ENCODE measurements around the gene SLC6A2. TPM values are rescaled to one million over a fixed set of nuclear protein-coding genes. Genes with fewer than 3 reads are reported as not detected.

Gene SLC6A2
- total and polyA plus RNA-seq, 8 donors = 0.13 to 0.73 TPM; not detected in 6

DNA sequence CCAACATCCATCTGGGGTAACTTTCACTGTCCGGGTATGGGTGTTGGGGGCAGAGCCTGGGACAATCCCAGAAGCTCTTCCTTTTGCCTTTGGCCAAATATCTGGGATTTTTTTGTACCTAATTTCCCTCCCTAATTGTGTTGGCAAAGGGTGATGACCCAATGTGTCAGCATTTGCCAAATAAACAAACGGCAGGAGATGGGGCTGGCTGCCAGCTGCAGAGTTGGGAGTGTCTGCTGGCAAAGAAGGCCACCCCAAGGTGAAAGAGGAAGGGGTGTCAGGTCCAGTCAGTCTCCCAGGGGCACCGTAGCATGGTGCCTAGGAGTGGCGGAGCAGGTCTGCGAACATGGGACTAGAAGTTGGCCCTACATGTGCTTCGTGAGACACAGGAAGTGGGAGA lies 73.0 kb downstream of the SLC6A2 start:
- intact Hi-C loops (cut with DNase I; ENCODE audit: low total_unique reads) = no loop called here
- no peak for DNase-seq
- no peaks in the 10 kb centered on the region for H3K4me1 ChIP-seq

DNA sequence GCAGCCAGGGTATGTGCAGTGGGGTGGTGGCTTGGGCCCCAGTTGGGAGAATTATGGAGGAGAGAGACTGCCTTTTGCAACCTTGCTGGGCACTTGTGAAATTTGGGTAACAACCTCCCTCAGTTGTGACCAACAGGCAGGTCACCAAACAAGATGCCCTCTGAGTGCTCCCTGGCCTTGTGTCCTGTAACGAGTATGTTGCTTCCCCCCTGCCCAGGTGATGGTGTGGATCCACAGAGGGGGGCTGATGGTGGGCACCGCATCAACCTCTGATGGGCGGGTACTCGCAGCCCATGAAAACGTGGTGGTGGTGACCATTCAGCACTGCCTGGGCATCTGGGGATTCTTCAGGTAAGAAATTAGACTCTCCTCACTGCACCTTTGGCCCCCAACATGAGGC lies 74.3 kb downstream of the SLC6A2 start:
- no peak for DNase-seq
- intact Hi-C loops (cut with DNase I; ENCODE audit: low total_unique reads) = no loop called here
- TF ChIP-seq POLR2A (IDR thresholded peaks at IDR 0.05) = no peak
- TF ChIP-seq EP300 (IDR thresholded peaks at IDR 0.05) = no peak
- TF ChIP-seq CTCF (IDR thresholded peaks at IDR 0.05) = no peak
- no peak for TF ChIP-seq POLR2AphosphoS5 (IDR thresholded peaks at IDR 0.05)
- no peaks in the 10 kb centered on the region for H3K36me3 ChIP-seq
- H3K27ac ChIP-seq = no peak overlapping the region
- WGBS, 5 donors = 59 to 90% (median 80%) methylated on average over 3 to 5 of the region's 5 CpGs
- no peaks in the 10 kb centered on the region for H3K9me3 ChIP-seq
- H3K4me3 ChIP-seq = no peak overlapping the region
- peaks cover 0 to 36% (median 0%) of the 10 kb centered on the region in 3 donors for H3K27me3 ChIP-seq
- no peaks in the 10 kb centered on the region for H3K4me1 ChIP-seq

More for the DNA sequence above, 73.0 kb downstream of the SLC6A2 start:
- WGBS, 5 donors = 66 to 75% (median 73%) methylated on average over 6 of the region's 6 CpGs
- Histone ChIP-seq H3K4me3 (no peak overlapping the region), H3K27ac (no peak overlapping the region), H3K9me3 (no peaks in the 10 kb centered on the region), H3K27me3 (peaks cover 0 to 31% (median 0%) of the 10 kb centered on the region in 3 donors), H3K36me3 (no peaks in the 10 kb centered on the region)
- TF ChIP-seq POLR2AphosphoS5 (IDR thresholded peaks at IDR 0.05) (no peak), POLR2A (IDR thresholded peaks at IDR 0.05) (no peak), CTCF (IDR thresholded peaks at IDR 0.05) (no peak), EP300 (IDR thresholded peaks at IDR 0.05) (no peak)

DNA sequence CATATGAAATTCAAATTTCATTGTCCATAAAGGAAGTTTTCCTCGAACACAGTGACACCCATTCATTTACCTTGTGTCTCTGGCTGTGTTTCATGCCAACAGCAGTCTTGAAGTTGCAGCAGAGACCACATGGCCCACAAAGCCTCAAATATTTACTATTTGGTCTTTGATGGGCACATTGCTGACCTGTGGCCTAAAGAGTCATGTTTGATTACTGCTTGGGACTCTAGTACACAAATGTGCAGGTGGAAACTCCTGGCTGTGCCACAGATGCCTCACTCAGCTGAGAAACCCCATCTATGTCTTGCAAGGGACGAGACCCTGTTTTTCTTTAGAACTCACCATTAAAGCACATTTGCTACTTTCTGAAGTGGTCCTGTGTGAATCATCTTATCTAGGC lies 76.7 kb downstream of the SLC6A2 start:
- 46 to 59% (median 50%) methylated on average over 2 of the region's 2 CpGs for WGBS, 5 donors
- Histone ChIP-seq H3K9me3 (no peaks in the 10 kb centered on the region), H3K4me1 (no peaks in the 10 kb centered on the region), H3K27me3 (peaks cover 0 to 48% (median 0%) of the 10 kb centered on the region in 3 donors), H3K4me3 (no peak overlapping the region), H3K36me3 (no peaks in the 10 kb centered on the region), H3K27ac (no peak overlapping the region)
- DNase-seq = no peak
- TF ChIP-seq POLR2AphosphoS5 (IDR thresholded peaks at IDR 0.05) (no peak), POLR2A (IDR thresholded peaks at IDR 0.05) (no peak), CTCF (IDR thresholded peaks at IDR 0.05) (no peak), EP300 (IDR thresholded peaks at IDR 0.05) (no peak)
- intact Hi-C loops (cut with DNase I; ENCODE audit: low total_unique reads) = no loop called here

DNA sequence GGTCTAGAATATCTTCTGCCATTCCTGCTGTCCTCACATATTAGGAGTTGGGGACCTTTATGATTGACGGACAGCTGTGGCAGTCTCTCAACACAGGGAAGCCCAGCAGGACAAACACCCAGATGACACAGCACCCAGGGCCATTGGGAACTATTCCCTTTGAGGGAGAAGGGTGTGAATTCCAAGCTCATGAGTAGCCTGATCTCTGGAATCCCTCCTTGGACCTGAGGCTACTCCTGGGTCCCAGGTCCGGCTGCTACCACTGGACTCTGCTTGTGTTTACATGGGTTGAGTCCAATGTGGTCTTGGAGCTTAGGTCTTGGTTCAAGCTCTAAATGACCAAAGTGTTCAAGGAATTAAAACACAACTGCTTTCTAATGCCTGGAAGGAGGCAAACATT lies 78.9 kb downstream of the SLC6A2 start:
- H3K27ac ChIP-seq = no peak overlapping the region
- H3K9me3 ChIP-seq = no peaks in the 10 kb centered on the region
- H3K4me3 ChIP-seq = no peak overlapping the region
- no peak for TF ChIP-seq CTCF (IDR thresholded peaks at IDR 0.05)
- TF ChIP-seq POLR2AphosphoS5 (IDR thresholded peaks at IDR 0.05) = no peak
- no peak for TF ChIP-seq POLR2A (IDR thresholded peaks at IDR 0.05)
- TF ChIP-seq EP300 (IDR thresholded peaks at IDR 0.05) = no peak
- H3K4me1 ChIP-seq = no peaks in the 10 kb centered on the region
- no peaks in the 10 kb centered on the region for H3K36me3 ChIP-seq
- intact Hi-C loops (cut with DNase I; ENCODE audit: low total_unique reads) = no loop called here
- DNase-seq = no peak
- 53 to 85% (median 75%) methylated on average over 2 of the region's 2 CpGs for WGBS, 5 donors
- peaks cover 0 to 46% (median 0%) of the 10 kb centered on the region in 3 donors for H3K27me3 ChIP-seq
